ENCODE data around the gene GNAS-AS1.

GNAS-AS1 gene

GRCh38 chr20:58884966-58885365 lies 34.3 kb upstream of the GNAS-AS1 start:
- DNase-seq: no peak

- DNase-seq: no peak
These were observed 32.6 kb upstream of the GNAS-AS1 start for GRCh38 chr20:58883241-58883691.

GRCh38 chr20:58882704-58883089 lies 32.0 kb upstream of the GNAS-AS1 start:
- DNase-seq: no peak

GRCh38 chr20:58880994-58881752 lies 30.5 kb upstream of the GNAS-AS1 start:
- no peak for DNase-seq

GRCh38 chr20:58880441-58880840 lies 29.7 kb upstream of the GNAS-AS1 start:
- no peak for DNase-seq

GRCh38 chr20:58878399-58878798 lies 27.7 kb upstream of the GNAS-AS1 start:
- DNase-seq: no peak

- no peak for DNase-seq
These were observed 27.3 kb upstream of the GNAS-AS1 start for GRCh38 chr20:58877976-58878360.

- no peak for DNase-seq
These were observed 26.6 kb upstream of the GNAS-AS1 start for GRCh38 chr20:58877050-58877975.

- no peak for DNase-seq
These were observed 25.7 kb upstream of the GNAS-AS1 start for GRCh38 chr20:58876437-58876836.

- DNase-seq: no peak
These were observed 24.9 kb upstream of the GNAS-AS1 start for GRCh38 chr20:58875541-58876134.

GRCh38 chr20:58875111-58875510 lies 24.4 kb upstream of the GNAS-AS1 start:
- DNase-seq: no peak

- no peak for DNase-seq
These were observed 23.8 kb upstream of the GNAS-AS1 start for GRCh38 chr20:58874469-58874868.

- DNase-seq: peak in 1 of 2 experiments; percentile 28
These were observed 20.9 kb upstream of the GNAS-AS1 start for GRCh38 chr20:58871533-58872102.

- peak; percentile 74 to 84 for DNase-seq
These were observed 19.8 kb upstream of the GNAS-AS1 start for GRCh38 chr20:58870293-58871014.

- DNase-seq: no peak
These were observed 19.0 kb upstream of the GNAS-AS1 start for GRCh38 chr20:58869662-58870227.

- peak in 1 of 2 experiments; percentile 54 for DNase-seq
These were observed 18.1 kb upstream of the GNAS-AS1 start for GRCh38 chr20:58868795-58869194.

GRCh38 chr20:58867211-58867610 lies 16.5 kb upstream of the GNAS-AS1 start:
- no peak for DNase-seq

GRCh38 chr20:58865843-58866242 lies 15.1 kb upstream of the GNAS-AS1 start:
- no peak for DNase-seq

- DNase-seq: peak in 1 of 2 experiments; percentile 28
These were observed 13.6 kb upstream of the GNAS-AS1 start for GRCh38 chr20:58864346-58864745.

GRCh38 chr20:58863044-58863790 lies 12.5 kb upstream of the GNAS-AS1 start:
- no peak for DNase-seq

All from NCI-H526 (cell line).